ENCODE measurements around the gene KRT84.
"Not testable (repeated sequence)": the region's sequence is repeated elsewhere in the genome, so short reads cannot be mapped to it uniquely, and the experiment has no call there.

Gene KRT84

DNA sequence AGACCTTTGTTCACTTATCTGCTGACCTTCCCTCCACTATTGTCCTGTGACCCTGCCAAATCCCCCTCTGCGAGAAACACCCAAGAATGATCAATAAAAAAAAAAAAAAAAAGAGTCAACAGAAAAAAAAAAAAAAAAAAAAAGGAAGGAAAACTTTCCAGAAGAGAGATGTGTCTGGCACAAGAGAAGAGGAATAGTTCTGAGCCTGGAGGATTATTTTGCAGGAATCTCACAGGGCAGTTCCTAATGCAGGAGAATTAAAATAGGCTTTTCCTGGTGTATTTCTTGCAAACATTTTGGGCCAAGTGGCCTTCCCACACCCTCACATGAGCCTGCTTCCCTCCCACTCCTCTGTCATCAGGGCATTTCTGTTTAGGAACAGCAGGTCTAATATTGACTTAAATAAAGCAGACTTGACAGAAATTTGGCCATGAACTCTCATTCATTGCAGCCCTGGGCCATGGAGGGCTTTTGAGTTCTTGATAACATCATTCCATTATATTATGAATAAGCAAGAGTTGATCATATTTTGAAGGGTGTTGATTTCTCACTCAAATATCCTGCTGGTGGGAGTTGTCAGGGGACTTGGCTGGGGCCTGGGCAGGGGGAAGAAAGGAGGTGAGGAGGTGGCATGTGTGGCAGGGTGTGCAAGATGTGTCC is 25.3 kb upstream of the KRT84 start:
- not testable (repeated sequence) for DNase-seq (ENCODE audit: low spot score)

DNA sequence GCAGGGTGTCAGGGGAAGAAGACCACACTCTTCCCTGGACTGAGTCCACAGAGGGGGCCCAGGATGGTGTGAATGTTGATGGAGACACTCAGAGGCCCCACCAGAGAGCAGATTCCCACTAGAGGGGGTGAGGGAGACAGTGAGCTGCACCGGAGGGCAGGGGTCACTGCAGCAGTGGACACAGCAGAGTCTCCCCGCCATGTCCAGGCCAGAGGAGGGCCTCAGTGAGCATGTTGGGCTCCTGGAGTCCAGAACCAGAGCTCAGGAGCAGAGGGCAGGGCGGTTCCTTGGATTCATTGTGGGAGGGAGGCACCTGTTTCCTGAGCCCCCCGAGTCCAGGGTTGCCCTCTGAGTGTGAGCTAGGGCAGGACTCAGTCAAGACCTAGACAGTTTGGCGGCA is 22.5 kb upstream of the KRT84 start:
- DNase-seq (ENCODE audit: low spot score), result no peak

DNA sequence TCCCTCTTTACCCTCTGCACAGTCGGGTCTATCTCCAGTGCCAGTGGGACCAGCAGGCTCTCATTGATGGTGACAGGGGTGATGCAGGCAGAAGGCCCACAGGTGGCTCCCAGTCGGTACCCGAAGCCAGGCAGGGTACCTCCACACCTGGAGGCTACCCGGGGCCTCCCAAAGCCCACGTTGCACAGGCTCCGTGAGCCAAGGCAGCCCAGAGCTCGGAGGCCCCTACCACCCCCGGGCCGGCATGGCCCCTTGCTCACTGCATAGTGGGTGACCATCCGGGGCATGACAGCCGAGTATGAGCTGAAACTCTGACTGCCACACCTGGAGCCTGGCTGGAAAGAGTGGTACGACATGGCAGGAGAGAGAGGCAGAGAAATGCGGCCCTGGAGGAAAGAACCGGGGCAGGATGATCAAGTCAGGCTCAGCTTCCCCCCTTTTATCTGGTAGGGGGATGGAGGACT is 20.5 kb upstream of the KRT84 start, which contains the start of gene KRT82:
KRT82 (minus strand) TSS at position 414 of the 464 bp plus-strand sequence; CDS start at position 356, 58 bp downstream.
- no peak for DNase-seq (ENCODE audit: low spot score)

DNA sequence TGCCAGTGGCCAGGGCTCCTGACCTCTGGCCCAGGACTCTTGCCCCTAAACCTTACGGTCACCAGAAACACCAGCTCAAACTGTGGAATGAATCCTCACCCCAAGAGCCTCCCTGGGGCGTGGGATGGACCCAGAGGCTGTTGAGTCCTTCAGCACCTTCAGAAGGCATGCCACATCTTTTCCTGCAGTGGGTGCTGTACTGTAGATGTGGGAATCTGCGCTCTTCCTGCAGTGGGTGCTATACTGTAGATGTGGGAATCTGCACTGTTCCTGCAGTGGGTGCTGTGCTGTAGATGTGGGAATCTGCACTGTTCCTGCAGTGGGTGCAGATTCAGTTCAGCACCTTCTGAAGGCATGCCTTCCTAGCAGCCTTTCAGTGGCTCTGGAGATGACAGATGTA is 19.5 kb upstream of the KRT84 start:
- DNase-seq (ENCODE audit: low spot score), result no peak

DNA sequence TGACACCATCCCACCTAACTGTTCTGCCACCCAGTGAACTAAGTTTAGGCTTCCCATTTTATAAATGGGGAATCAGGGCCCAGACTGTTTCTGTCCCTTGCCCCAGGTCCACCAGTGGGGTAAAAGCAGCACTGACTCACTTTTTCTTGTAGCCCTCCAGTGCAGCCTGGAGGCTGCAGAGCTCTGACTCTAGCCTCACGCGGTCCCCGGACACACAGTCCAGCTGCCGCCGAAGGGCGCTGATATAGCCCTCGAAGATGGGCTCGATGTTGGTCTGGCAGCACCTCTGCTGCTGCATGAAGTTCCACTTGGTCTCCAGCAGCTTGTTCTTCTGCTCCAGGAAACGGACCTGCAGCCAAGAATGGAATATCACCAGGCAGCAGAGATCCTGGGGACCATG is 18.1 kb upstream of the KRT84 start:
- no peak for DNase-seq (ENCODE audit: low spot score)

DNA sequence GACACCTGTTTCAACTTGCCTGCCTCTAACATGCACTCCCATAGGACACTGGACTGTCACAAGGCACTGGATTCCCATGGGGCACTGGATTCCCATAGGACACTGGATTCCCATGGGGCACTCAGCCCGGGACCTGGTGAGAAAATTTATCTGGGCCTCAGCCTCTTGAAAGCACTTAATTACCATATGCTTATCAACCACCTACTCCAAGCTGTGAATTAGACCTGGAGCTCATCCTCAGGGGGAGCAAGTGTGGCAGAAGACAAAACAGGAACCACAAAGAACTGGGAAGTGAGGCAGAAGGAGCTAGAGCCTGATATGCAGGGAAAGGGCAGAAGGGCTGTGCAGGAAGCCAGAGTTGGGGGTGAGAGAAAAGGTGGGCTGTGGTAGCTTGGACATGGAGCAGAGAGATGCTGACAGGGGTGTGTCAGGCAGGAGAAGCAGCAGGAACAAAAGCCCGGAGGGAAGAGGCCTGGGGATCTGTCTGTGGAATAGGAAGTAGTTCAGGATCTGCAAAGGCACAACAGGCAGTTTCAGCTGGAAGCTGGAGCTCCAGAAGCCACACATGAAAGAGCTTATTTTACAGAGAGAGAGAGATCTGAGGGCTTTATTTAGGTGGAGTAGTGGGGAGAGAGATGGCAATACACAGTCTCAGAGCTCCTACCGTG is 17.6 kb upstream of the KRT84 start:
- DNase-seq (ENCODE audit: low spot score), result no peak

DNA sequence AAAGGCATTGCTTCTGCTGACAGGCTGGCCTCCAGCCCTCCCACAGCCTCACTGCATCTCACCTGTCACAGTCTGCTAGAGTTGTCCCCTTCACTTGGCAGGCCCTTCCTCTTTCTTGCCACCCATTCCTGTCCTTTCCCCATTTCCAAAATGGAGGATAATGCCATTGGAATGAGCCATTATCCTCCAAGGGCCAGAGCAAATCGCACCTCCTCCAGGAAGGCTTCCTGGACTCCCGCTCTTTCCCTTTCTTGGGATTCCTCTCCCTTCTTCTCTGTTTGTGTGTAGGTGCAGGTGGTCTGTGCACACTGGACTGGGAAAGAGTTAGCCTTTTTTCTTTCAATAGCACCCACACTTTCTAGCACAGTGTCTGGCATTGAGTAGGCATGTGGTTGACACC is 16.9 kb upstream of the KRT84 start:
- no peak for DNase-seq (ENCODE audit: low spot score)

DNA sequence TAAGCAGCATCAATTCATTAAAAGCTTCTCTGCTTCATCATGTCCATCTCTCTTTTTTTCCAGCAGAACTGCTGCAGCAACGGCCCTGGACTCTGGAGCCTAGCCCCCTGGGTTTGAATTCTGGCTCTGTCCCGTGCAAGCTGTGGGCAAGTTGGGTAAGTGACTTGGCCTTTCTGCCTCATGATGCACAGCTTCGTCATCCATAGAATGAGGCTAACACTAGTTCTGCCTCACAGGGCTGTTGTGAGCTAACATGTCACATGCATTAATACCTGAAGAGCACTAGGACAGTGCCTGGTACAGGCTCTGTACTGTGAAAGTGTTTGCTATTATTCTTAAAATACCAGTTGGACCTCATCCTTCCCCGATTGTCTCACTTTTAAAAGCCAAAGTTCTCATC is 16.5 kb upstream of the KRT84 start:
- DNase-seq (ENCODE audit: low spot score), result no peak

DNA sequence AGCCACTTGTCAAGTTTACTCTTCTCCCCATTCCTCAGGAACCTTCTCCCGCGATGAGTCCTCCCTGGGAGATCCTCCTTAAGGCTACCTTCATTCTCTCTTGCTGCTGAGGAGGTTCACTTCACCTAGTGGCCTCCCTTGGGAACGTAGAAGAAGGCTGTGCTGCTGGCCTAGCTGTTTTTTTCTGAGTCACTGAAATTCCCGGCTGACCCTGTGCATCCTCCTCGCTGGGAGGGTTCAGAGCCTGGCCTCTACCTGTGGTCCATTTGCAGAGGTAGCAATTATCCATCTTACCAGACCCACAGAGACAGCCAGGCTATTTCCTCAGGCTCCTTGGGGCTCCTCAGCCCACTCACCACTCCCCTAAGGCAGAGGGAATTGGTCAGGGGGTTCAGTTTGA is 16.1 kb upstream of the KRT84 start:
- DNase-seq (ENCODE audit: low spot score), result no peak

DNA sequence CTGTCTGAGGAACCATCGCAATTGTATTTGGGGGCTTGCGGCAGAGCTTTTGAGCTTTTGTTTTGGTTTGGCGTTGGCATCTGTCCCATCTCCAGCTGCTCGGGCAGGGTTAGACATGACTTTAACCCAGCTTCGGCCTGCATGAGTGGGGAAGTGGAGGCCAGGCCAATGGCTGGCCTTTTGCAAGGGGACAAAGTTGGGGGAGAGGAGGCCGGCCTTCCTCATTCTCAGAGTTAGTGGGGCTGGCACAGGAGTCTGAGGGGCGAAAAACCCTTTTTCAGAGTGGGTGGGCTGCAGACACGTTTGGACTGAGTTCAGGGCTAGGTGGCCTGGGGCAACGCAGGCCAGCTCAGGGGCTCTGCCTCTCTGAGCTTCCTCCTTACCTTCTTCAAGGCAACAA is 15.5 kb upstream of the KRT84 start:
- no peak for DNase-seq (ENCODE audit: low spot score)

DNA sequence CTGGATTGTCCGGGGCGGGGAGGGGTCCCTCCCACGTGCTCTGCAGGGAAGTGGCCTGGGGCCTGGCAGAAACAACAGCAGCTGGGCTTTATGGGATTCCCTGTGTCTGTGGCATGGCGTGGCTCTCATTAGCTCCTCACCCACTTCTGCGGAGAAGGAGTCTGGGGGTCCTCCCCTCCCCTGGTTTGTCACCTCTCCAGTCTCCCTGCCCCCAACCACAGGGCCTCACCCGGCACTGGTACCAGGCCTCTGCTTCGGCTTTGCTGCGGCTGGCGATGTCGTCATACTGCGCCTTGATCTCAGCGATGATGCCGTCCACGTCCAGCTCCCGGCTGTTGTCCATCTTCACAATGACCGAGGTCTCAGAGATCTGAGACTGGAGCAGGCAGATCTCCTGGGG is 14.3 kb upstream of the KRT84 start:
- no peak for DNase-seq (ENCODE audit: low spot score)

DNA sequence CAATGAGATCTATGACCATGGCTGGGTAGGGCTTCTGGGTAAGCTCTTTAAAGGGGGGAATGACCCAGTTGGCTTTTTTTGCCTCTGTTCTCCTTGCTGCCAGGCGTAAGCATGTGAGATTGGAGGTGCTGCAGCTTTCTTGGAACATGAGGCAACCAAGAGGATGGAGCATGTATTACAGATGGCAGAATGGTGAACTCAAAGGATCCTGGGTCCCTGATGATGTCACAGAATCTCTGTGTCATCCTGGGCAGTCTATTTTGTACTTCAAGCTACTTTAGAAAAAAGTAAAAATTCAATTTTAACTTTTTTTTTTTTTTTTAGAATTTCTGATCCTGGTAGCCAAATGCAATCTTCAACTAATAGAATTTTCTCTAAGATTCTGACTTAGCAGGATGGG is 12.7 kb upstream of the KRT84 start:
- DNase-seq (ENCODE audit: low spot score), result no peak

DNA sequence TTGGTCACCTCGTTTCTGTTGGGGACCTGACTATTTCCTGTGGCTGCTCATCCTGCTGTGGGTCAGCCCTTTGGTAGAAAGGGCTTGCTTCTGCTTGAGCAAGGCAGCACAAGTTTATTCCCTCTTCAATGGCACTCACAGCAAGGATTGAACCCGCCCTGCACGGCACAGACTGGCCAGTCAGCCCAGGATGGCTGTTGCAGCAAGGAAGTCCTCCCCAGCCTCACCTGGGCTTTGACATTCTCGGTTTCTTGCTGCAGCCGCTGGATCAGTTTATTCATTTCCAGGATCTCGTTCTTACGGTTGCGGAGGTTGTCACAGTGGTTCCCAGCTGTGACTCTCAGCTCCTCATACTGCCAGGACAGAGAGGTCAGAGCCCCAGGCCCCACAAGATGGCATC is 11.2 kb upstream of the KRT84 start:
- DNase-seq (ENCODE audit: low spot score), result no peak

DNA sequence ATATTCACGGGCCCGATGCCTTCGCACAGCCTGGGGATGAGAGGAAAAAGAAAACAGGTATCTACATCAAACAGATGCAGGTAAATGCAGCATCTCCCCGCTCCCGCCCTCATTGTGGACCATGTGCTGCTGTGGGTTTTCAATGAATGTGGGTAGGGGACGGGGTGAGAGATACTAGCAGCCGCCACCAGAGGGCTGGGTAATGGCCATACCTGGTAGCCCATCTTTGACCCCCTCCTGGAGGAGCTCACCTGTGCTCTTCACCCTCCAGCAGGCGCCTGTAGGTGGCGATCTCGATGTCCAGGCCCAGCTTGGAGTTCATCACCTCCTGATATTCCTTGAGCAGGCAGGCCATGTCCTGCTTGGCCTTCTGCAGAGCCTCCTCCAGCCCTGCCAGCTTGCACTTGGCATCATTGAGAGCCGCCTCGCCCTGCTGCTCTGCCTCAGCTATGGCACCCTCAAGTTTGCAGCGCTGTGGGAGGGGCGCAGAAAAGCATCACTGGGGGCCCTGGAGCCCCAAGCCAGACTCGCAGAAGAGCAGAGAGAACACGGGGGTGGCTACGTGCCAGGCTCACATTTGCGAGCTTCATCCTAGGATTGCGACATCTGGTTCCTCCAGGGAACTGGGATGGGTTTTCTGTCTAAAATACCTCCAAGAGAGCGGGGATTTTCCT is 10.4 kb upstream of the KRT84 start:
- DNase-seq (ENCODE audit: low spot score), result no peak

DNA sequence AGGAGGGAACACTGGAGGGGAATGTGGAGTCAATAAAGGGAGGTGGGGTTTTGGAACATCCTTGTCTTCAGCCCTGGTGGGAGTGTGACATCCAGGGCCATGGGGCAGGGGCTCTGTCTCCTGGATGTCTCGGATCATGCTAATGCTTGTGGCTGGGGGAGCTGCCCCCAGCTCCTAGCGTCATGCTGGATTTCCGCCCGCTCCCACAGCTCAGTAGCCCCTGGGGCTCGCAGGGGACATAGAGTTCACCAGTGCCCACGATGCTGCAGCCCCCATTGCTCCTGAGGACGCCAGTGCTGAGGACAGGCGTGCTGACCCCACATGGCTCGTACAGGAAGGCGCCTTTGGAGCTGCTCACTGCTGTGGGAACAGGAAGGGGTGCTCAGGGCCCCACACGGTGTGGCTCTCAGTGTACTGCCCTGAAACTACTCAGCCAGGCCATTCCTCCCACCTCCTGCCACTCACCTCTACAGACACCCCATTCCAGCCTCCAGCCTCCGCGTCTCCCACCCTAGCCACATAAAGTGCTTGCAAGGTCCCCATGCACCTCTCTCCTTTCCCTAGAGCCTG is 9.5 kb upstream of the KRT84 start:
- no peak for DNase-seq (ENCODE audit: low spot score)

DNA sequence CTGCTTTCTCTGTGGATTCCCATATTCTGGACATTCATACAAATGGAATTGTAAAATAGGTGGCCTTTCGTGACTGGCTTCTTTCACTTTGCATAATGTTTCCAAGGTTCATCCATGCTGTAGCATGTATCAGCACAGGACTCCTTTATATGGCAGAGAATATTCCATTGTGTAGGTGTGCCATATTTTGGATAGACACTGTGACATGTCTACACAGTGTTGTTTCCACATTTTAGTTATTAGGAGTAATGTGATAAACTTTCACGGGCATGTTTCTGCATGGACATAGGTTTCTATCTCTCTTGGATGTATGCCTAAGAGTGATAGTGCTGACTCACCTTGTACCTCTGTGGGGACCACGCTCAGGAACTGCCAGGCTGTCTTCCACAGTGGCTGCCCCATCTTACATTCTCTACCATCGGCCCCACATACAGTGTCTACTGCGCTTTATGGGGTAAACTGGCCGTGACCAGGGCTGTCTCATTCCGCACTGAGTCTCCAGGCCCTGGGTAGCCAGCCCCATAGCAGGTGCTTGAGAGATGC is 7.1 kb upstream of the KRT84 start:
- DNase-seq (ENCODE audit: low spot score), result no peak

DNA sequence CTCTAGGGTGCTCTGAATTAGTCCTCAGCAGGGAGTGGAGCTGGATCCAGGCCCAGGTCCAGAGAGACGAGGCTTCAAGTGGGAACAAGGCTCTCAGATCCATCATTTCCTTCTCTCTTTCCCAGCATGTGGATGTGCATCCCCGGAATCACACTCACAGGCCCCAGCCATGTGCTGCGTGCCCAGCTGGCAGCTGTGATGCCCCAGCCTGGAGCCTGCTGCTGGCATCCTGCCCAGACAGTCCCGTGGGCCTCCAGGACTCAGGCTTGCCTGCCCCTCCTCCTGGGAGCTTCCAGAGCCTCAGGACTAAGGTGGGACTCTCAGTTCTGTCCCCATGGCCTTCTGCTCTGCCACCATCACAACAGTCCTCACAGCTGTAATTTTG is 6.2 kb upstream of the KRT84 start:
- no peak for DNase-seq (ENCODE audit: low spot score)

DNA sequence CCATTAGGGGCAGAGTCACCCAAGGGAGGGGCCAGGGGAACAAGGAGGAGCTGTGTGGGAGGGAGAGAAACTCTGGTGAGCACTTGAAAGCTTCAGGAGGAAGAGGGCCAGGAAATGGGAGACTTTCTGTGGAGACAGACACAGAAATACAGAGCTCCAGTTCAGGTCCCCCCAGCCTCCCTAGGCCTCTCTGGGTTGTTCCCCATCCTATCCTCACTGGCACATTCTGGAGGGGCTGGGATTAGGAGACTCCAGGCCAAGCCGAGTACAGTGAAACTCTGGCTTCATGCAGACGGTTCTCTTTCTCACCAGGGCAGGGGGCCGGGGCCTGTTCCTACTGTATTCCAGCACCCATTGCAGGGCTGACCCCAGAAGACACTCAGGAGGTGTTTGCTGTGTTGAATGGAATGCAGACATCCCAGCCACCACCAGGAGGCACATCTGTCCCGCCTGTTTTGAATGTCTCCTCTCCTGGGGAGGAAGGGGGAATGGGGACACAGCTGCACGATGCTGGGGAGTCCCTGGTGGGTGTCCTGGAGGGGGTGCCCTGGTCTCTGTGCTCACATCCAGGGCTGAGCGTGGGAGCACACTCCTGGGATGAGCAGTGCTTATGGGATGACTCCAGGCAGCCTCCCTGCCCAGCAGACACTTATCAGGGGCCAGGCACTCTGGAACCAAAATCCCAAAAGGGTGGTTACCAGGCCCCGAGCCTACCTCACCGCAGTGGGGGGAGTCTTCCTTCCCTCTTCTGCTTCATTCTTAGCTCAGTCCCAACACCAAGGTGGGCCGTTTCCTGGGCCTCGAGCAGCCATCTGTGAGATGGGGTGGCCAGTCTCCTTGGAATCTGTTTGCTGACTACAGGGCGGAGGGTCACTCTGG is 5.5 kb upstream of the KRT84 start:
- DNase-seq (ENCODE audit: low spot score), result no peak

DNA sequence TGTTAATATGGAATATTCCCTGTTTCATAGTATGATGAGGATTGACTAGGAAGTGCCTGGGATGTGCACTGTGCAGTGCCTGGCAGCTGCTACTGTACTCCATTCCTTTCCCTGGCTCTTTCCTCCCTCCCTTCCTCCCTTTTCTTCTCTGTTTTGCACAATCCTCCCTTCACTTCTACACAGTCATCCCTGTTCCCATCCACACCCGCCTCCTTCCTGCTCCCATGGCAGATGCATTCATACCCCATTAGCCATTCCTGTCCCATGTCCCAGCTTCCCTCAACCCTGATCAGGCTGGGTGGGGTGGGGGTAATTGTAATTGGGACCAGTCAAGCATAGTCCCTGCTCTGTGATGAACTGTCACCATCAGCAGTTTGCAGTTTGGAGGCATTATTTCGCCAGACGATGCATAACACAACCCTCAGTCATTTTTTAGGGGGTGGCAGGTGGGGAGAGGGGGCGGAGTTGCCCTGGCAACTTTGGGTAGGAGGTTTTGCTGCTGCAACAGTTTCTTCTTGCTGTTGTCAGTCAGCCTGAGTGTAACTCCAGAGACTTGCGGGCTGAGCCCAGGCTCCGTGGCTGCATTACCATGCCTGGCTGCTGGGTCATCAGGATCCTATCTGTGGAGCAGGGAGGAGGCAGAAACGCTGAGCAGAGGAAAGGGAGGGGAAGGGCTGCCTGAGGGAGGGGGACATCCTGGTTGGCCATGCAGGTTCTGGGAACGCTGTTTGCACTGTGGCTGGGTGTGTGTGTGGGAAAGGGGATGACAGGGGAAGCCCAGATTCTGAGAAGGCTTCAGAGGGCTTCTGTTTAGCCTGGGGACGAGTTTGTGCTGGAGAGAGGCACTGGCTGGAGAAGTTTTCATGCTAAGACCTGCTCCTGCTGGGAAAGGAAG is 4.1 kb upstream of the KRT84 start:
- DNase-seq (ENCODE audit: low spot score), result no peak

DNA sequence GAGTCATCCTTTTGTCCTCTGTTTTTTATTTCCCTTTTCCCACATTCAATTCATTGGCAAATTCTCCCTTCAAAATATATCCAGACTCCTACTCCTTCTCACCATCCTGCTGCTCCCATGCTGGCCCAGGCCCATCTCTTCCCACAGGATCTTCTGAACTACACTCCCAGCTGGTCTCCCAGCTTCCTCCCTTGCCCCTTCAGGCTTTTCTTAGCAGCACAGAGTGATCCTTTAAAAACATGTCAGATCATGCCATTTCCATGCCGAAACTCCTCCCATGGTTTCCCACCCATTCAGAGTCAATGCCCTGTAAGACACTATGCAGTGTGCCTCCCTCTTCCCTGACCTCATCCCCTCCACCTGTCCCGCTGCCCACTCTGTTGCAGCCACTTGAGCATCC is 2.4 kb upstream of the KRT84 start:
- no peak for DNase-seq (ENCODE audit: low spot score)

DNA sequence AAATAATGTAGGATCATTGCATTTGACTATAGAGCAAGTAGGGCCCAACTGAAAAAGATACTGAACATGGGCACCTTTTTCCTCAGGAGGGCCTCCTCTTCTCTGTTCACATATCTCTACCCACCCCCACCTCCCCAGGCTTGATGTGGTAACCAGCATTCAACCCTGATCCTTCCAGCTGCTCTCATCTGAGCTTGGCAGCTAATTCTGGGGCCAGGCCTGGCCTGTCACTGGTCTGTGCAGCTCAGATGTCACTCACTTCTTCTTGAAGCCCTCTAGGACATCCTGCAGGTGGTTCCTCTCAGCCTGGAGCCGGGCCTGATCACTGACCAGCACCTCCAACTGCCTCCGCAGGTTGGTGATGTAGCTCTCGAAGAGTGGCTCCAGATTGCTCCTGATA is 2.1 kb downstream of the KRT84 start:
- DNase-seq (ENCODE audit: low spot score), result no peak
